Uterus (tissue), 2 donors: ENCODE results near the gene CFAP77.

Source experiments
- POLR2A ChIP-seq, 2 donors: fragments of 450-650 bp; IDR thresholded peaks; one replicate each; pipeline ENCODE4 v1.6.1; 2016; ENCODE audit warnings: antibody characterized with exemption in 2 of 2, mild to moderate bottlenecking in 1 of 2, moderate library complexity in 1 of 2
- TF ChIP-seq, protein P1 (sequence below), 4 experiments: fragments of 200-600 bp in 2 of 4; fragments of 450-650 bp in 2 of 4; sonication (generic) in 2 of 4; IDR thresholded peaks; one replicate each; pipeline ENCODE4 v1.5.1; 2016 to 2019; ENCODE audit warnings: antibody characterized with exemption in 4 of 4, mild to moderate bottlenecking in 2 of 4, moderate library complexity in 1 of 4

GRCh38 chr9:132606066-132606465, 196.1 kb downstream of the CFAP77 start:
- no peak for TF ChIP-seq POLR2A (IDR thresholded peaks at IDR 0.05)
- TF ChIP-seq, protein P1, sequence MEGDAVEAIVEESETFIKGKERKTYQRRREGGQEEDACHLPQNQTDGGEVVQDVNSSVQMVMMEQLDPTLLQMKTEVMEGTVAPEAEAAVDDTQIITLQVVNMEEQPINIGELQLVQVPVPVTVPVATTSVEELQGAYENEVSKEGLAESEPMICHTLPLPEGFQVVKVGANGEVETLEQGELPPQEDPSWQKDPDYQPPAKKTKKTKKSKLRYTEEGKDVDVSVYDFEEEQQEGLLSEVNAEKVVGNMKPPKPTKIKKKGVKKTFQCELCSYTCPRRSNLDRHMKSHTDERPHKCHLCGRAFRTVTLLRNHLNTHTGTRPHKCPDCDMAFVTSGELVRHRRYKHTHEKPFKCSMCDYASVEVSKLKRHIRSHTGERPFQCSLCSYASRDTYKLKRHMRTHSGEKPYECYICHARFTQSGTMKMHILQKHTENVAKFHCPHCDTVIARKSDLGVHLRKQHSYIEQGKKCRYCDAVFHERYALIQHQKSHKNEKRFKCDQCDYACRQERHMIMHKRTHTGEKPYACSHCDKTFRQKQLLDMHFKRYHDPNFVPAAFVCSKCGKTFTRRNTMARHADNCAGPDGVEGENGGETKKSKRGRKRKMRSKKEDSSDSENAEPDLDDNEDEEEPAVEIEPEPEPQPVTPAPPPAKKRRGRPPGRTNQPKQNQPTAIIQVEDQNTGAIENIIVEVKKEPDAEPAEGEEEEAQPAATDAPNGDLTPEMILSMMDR (IDR thresholded peaks at IDR 0.05) = no peak
